ENCODE results near the gene USP6NL.

DNA sequence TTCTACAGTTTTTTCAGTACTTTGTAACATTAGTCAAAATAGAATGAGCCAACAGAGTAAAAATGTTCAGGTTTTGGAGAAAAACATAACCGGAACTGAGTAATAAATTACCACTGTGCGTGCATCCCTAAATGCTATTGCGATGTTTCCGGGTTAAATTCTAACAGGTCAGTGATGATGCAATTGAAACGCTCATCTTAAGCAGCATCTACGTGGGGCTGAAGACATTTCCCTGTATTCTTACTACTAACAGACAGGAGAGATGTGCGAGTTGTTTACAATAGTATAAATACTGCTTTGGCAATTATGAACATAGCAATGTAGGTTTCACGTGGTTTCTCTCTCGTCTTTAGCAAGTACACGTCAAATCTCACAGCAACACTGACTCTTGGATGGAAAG lies 149.4 kb downstream of the USP6NL start:
- TF ChIP-seq POLR2A (IDR thresholded peaks at IDR 0.05; ENCODE audit: low read length) (no peak), GATA1 (IDR thresholded peaks at IDR 0.05; ENCODE audit: low read depth, low read length) (no peak)

Measured in erythroblast (primary cell).